ENCODE data around the gene PIGP. TPM values are rescaled to one million over a fixed set of nuclear protein-coding genes. Genes with fewer than 3 reads are reported as not detected.
"Not testable (repeated sequence)": the region's sequence is repeated elsewhere in the genome, so short reads cannot be mapped to it uniquely, and the experiment has no call there.

The PIGP gene
- 10 to 100 TPM; 15.8 to 18.1 TPM for total RNA-seq
- 10 to 100 TPM; 22.9 to 47.2 TPM for polyA plus RNA-seq
- long read RNA-seq, donor 1, full-length matches to known transcripts: 13 of 14 reads
- long read RNA-seq, donor 1, partial matches to known transcripts: 0 of 14 reads
- long read RNA-seq, donor 1, other reads (novel, unspliced or antisense): 1 of 14 reads
- long read RNA-seq, donor 2, full-length matches to known transcripts: 6 of 8 reads
- long read RNA-seq, donor 2, partial matches to known transcripts: 0 of 8 reads
- long read RNA-seq, donor 2, other reads (novel, unspliced or antisense): 2 of 8 reads

- intact Hi-C loops (cut with DNase I): loop anchor here (5.0 to 10.0 kb wide), 3 partner anchors 88 to 294 kb away; partner anchors contain the start of gene DYRK1A (in 1 of the 2)
Observed at GRCh38 chr21:37072988-37073416, at the start of gene PIGP, which contains the start of gene TTC3. Gene PIGP (minus strand): TSS chr21:37073071. CDS start chr21:37072515, 556 bp downstream. Gene TTC3 (plus strand): TSS chr21:37073254. CDS start chr21:37087258, 14,004 bp downstream.

GRCh38 chr21:37119421-37120218, 46.7 kb upstream of the PIGP start:
- intact Hi-C loops (cut with DNase I): no loop called here
- DNase-seq: no peak
- Histone ChIP-seq H3K36me3 (ENCODE audit: control insufficient read depth in 1 of 2, insufficient read depth in 2 of 2, low read length in 1 of 2) (peaks cover 0 to 2% of the 10 kb centered on the region in 2 donors), H3K4me1 (ENCODE audit: control insufficient read depth in 1 of 2, insufficient read depth in 2 of 2, low read length in 2 of 2) (no peaks in the 10 kb centered on the region), H3K4me3 (ENCODE audit: low read length in 2 of 2) (no peak overlapping the region), H3K27ac (ENCODE audit: low read depth in 1 of 2, low read length in 2 of 2) (peak overlapping the region in 1 of 2 donors; percentile 10), H3K27me3 (ENCODE audit: control insufficient read depth in 1 of 2, insufficient read depth in 2 of 2, low read length in 1 of 2) (no peaks in the 10 kb centered on the region), H3K9me3 (ENCODE audit: control insufficient read depth, low read length) (no peaks in the 10 kb centered on the region)
- 66 to 67% methylated on average over 6 of the region's 6 CpGs for WGBS, 2 donors
- ATAC-seq (ENCODE audit: low FRiP score): no peak

More at GRCh38 chr21:37072988-37073416, at the start of gene PIGP, which contains the start of gene TTC3:
- H3K4me3 ChIP-seq (ENCODE audit: low read length in 2 of 2): peak within 1 kb of the TSS; percentile 55 to 78
- no peaks in the 10 kb centered on the region for H3K4me1 ChIP-seq (ENCODE audit: control insufficient read depth in 1 of 2, insufficient read depth in 2 of 2, low read length in 2 of 2)
- 0 to 1% methylated on average over 23 to 61 of the region's 61 CpGs for WGBS, 2 donors
- DNase-seq (peak; percentile 97 to 99), ATAC-seq (ENCODE audit: low FRiP score) (peak; percentile 96)
- no peaks in the 10 kb centered on the region for H3K27me3 ChIP-seq (ENCODE audit: control insufficient read depth in 1 of 2, insufficient read depth in 2 of 2, low read length in 1 of 2)
- H3K9me3 ChIP-seq (ENCODE audit: control insufficient read depth, low read length): no peaks in the 10 kb centered on the region
- H3K36me3 ChIP-seq (ENCODE audit: control insufficient read depth in 1 of 2, insufficient read depth in 2 of 2, low read length in 1 of 2): peaks cover 0 to 2% of the 10 kb centered on the region in 2 donors
- H3K27ac ChIP-seq (ENCODE audit: low read depth in 1 of 2, low read length in 2 of 2): peak within 1 kb of the TSS; percentile 97 to 98

GRCh38 chr21:37118187-37118826, 45.4 kb upstream of the PIGP start:
- Histone ChIP-seq H3K4me3 (ENCODE audit: low read length in 2 of 2) (no peak overlapping the region), H3K27ac (ENCODE audit: low read depth in 1 of 2, low read length in 2 of 2) (no peak overlapping the region), H3K9me3 (ENCODE audit: control insufficient read depth, low read length) (no peaks in the 10 kb centered on the region), H3K4me1 (ENCODE audit: control insufficient read depth in 1 of 2, insufficient read depth in 2 of 2, low read length in 2 of 2) (no peaks in the 10 kb centered on the region), H3K27me3 (ENCODE audit: control insufficient read depth in 1 of 2, insufficient read depth in 2 of 2, low read length in 1 of 2) (no peaks in the 10 kb centered on the region), H3K36me3 (ENCODE audit: control insufficient read depth in 1 of 2, insufficient read depth in 2 of 2, low read length in 1 of 2) (peaks cover 0 to 2% of the 10 kb centered on the region in 2 donors)
- DNase-seq (no peak), ATAC-seq (ENCODE audit: low FRiP score) (no peak)
- intact Hi-C loops (cut with DNase I): no loop called here
- 0% methylated on average over 1 of the region's 1 CpG for WGBS, 2 donors

- Histone ChIP-seq H3K27ac (ENCODE audit: low read depth in 1 of 2, low read length in 2 of 2) (no peak overlapping the region), H3K9me3 (ENCODE audit: control insufficient read depth, low read length) (no peaks in the 10 kb centered on the region), H3K4me3 (ENCODE audit: low read length in 2 of 2) (no peak overlapping the region), H3K27me3 (ENCODE audit: control insufficient read depth in 1 of 2, insufficient read depth in 2 of 2, low read length in 1 of 2) (no peaks in the 10 kb centered on the region), H3K36me3 (ENCODE audit: control insufficient read depth in 1 of 2, insufficient read depth in 2 of 2, low read length in 1 of 2) (peaks cover 0 to 2% of the 10 kb centered on the region in 2 donors), H3K4me1 (ENCODE audit: control insufficient read depth in 1 of 2, insufficient read depth in 2 of 2, low read length in 2 of 2) (no peaks in the 10 kb centered on the region)
- intact Hi-C loops (cut with DNase I): no loop called here
- DNase-seq (no peak), ATAC-seq (ENCODE audit: low FRiP score) (no peak)
Observed at GRCh38 chr21:37117204-37117603, 44.3 kb upstream of the PIGP start.

- ATAC-seq (ENCODE audit: low FRiP score); H3K27ac ChIP-seq (ENCODE audit: low read depth in 1 of 2, low read length in 2 of 2); intact Hi-C loops (cut with DNase I); H3K4me3 ChIP-seq (ENCODE audit: low read length in 2 of 2); H3K27me3 ChIP-seq (ENCODE audit: control insufficient read depth in 1 of 2, insufficient read depth in 2 of 2, low read length in 1 of 2); H3K4me1 ChIP-seq (ENCODE audit: control insufficient read depth in 1 of 2, insufficient read depth in 2 of 2, low read length in 2 of 2); DNase-seq; H3K9me3 ChIP-seq (ENCODE audit: control insufficient read depth, low read length); H3K36me3 ChIP-seq (ENCODE audit: control insufficient read depth in 1 of 2, insufficient read depth in 2 of 2, low read length in 1 of 2): not testable (repeated sequence)
- WGBS, 2 donors: 83 to 84% methylated on average over 2 of the region's 2 CpGs
Observed at GRCh38 chr21:37116459-37116858, 43.6 kb upstream of the PIGP start.

DNA sequence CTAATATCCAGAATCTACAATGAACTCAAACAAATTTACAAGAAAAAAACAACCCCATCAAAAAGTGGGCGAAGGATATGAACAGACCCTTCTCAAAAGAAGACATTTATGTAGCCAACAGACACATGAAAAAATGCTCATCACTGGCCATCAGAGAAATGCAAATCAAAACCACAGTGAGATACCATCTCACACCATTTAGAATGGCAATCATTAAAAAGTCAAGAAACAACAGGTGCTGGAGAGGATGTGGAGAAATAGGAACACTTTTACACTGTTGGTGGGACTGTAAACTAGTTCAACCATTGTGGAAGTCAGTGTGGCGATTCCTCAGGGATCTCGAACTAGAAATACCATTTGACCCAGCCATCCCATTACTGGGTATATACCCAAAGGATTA, 41.4 kb upstream of the PIGP start:
- H3K27me3 ChIP-seq (ENCODE audit: control insufficient read depth in 1 of 2, insufficient read depth in 2 of 2, low read length in 1 of 2); H3K4me1 ChIP-seq (ENCODE audit: control insufficient read depth in 1 of 2, insufficient read depth in 2 of 2, low read length in 2 of 2); H3K4me3 ChIP-seq (ENCODE audit: low read length in 2 of 2); H3K36me3 ChIP-seq (ENCODE audit: control insufficient read depth in 1 of 2, insufficient read depth in 2 of 2, low read length in 1 of 2); DNase-seq; H3K9me3 ChIP-seq (ENCODE audit: control insufficient read depth, low read length); intact Hi-C loops (cut with DNase I); H3K27ac ChIP-seq (ENCODE audit: low read depth in 1 of 2, low read length in 2 of 2); ATAC-seq (ENCODE audit: low FRiP score): not testable (repeated sequence)
- whole genome bisulfite sequencing, 2 donors: 86 to 91% methylated on average over 1 of the region's 3 CpGs

GRCh38 chr21:37111029-37111428, 38.2 kb upstream of the PIGP start:
- WGBS, 2 donors: 96 to 97% methylated on average over 5 of the region's 6 CpGs

DNA sequence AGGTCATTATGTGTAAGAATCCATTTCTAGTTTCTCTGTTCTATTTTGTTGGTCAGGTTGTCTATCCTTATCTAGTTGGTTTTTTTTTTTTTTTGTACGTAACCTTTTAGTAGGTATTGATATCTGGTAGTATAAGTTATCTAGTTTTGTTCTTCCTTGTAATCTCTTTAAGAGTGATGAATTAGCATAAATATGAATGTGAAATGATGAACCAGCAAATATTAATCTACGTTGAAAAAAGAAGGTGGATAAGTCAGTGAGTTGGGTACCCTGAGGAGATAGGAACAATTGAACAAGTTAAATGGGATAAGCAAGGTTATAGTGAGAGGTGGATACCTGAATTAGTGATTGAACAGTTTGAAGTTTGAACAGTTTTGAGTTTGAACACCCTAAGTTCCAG, 34.1 kb upstream of the PIGP start:
- DNase-seq: no peak
- intact Hi-C loops (cut with DNase I): no loop called here

More at GRCh38 chr21:37111029-37111428, 38.2 kb upstream of the PIGP start:
- intact Hi-C loops (cut with DNase I); H3K27me3 ChIP-seq (ENCODE audit: control insufficient read depth in 1 of 2, insufficient read depth in 2 of 2, low read length in 1 of 2); H3K4me1 ChIP-seq (ENCODE audit: control insufficient read depth in 1 of 2, insufficient read depth in 2 of 2, low read length in 2 of 2); DNase-seq; H3K27ac ChIP-seq (ENCODE audit: low read depth in 1 of 2, low read length in 2 of 2); ATAC-seq (ENCODE audit: low FRiP score); H3K9me3 ChIP-seq (ENCODE audit: control insufficient read depth, low read length); H3K4me3 ChIP-seq (ENCODE audit: low read length in 2 of 2); H3K36me3 ChIP-seq (ENCODE audit: control insufficient read depth in 1 of 2, insufficient read depth in 2 of 2, low read length in 1 of 2): not testable (repeated sequence)

More for the DNA sequence above, 34.1 kb upstream of the PIGP start:
- Histone ChIP-seq H3K36me3 (ENCODE audit: control insufficient read depth in 1 of 2, insufficient read depth in 2 of 2, low read length in 1 of 2) (peaks cover 0 to 2% of the 10 kb centered on the region in 2 donors), H3K9me3 (ENCODE audit: control insufficient read depth, low read length) (no peaks in the 10 kb centered on the region), H3K4me3 (ENCODE audit: low read length in 2 of 2) (no peak overlapping the region), H3K27ac (ENCODE audit: low read depth in 1 of 2, low read length in 2 of 2) (no peak overlapping the region), H3K27me3 (ENCODE audit: control insufficient read depth in 1 of 2, insufficient read depth in 2 of 2, low read length in 1 of 2) (no peaks in the 10 kb centered on the region), H3K4me1 (ENCODE audit: control insufficient read depth in 1 of 2, insufficient read depth in 2 of 2, low read length in 2 of 2) (no peaks in the 10 kb centered on the region)
- WGBS, 2 donors: 98 to 100% methylated on average over 2 of the region's 2 CpGs
- no peak for ATAC-seq (ENCODE audit: low FRiP score)

Measured in aorta (tissue), 5 donors.